22Rv1 (cell line): ENCODE measurements around the gene TBC1D1.

Source experiments
- ZFX ChIP-seq: fragments of 450-650 bp; IDR thresholded peaks from 2 replicates; pipeline ENCODE4 v1.6.1; 2017; ENCODE audit warnings: antibody characterized with exemption, borderline replicate concordance
- TF ChIP-seq, protein P1 (sequence below): fragments of 450-650 bp; IDR thresholded peaks from 2 replicates; pipeline ENCODE4 v1.5.1; 2017; ENCODE audit warnings: mild to moderate bottlenecking

DNA sequence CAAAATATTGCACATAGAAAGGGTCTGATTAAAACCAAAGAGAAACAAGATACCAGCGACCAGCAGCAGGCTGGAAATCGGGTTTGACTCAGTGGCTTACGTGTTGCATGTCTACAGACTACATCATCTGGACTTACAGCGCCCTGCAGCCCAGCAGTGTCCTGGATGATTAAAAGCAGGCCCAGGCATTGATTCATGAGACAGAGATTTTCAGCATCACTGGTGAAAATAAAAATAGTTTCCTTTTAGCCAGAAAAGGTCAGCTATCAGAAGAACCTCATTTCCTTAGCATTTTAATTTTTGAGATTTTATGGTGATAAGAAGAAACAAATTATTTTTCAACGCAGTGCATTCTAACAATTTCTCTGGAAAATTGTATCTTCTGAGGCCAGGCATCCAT is 259.9 kb downstream of the TBC1D1 start:
- TF ChIP-seq, protein P1, sequence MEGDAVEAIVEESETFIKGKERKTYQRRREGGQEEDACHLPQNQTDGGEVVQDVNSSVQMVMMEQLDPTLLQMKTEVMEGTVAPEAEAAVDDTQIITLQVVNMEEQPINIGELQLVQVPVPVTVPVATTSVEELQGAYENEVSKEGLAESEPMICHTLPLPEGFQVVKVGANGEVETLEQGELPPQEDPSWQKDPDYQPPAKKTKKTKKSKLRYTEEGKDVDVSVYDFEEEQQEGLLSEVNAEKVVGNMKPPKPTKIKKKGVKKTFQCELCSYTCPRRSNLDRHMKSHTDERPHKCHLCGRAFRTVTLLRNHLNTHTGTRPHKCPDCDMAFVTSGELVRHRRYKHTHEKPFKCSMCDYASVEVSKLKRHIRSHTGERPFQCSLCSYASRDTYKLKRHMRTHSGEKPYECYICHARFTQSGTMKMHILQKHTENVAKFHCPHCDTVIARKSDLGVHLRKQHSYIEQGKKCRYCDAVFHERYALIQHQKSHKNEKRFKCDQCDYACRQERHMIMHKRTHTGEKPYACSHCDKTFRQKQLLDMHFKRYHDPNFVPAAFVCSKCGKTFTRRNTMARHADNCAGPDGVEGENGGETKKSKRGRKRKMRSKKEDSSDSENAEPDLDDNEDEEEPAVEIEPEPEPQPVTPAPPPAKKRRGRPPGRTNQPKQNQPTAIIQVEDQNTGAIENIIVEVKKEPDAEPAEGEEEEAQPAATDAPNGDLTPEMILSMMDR = no peak
- TF ChIP-seq ZFX = no peak
